Measurements from ENCODE around the gene NUP214.
A peak's percentile ranks its signal among the peaks of the same experiment; 100 is the strongest.

The NUP214 gene

GRCh38 chr9:131125288-131126058 lies at the start of gene NUP214:
TSS of gene NUP214 (plus strand) at chr9:131125586. CDS start at chr9:131125705, 119 bp downstream.
- peak; percentile 98 for DNase-seq
- in situ Hi-C loops (cut with MboI; ENCODE audit: low pct_unique_long_range_greater_than_20kb, low sequenced_read_pairs) = no loop called here

GRCh38 chr9:131076347-131077195 lies 48.8 kb upstream of the NUP214 start:
- DNase-seq = no peak
- in situ Hi-C loops (cut with MboI; ENCODE audit: low pct_unique_long_range_greater_than_20kb, low sequenced_read_pairs) = no loop called here

GRCh38 chr9:131078427-131079366 lies 46.7 kb upstream of the NUP214 start:
- DNase-seq = no peak

GRCh38 chr9:131080589-131080988 lies 44.8 kb upstream of the NUP214 start:
- in situ Hi-C loops (cut with MboI; ENCODE audit: low pct_unique_long_range_greater_than_20kb, low sequenced_read_pairs) = no loop called here
- DNase-seq = no peak

More at GRCh38 chr9:131078427-131079366, 46.7 kb upstream of the NUP214 start:
- in situ Hi-C loops (cut with MboI; ENCODE audit: low pct_unique_long_range_greater_than_20kb, low sequenced_read_pairs) = no loop called here

GRCh38 chr9:131081868-131082267 lies 43.5 kb upstream of the NUP214 start:
- DNase-seq = no peak
- in situ Hi-C loops (cut with MboI; ENCODE audit: low pct_unique_long_range_greater_than_20kb, low sequenced_read_pairs) = no loop called here

- in situ Hi-C loops (cut with MboI; ENCODE audit: low pct_unique_long_range_greater_than_20kb, low sequenced_read_pairs) = no loop called here
- no peak for DNase-seq
These were observed 42.4 kb upstream of the NUP214 start for GRCh38 chr9:131082774-131083512.

- no peak for DNase-seq
- in situ Hi-C loops (cut with MboI; ENCODE audit: low pct_unique_long_range_greater_than_20kb, low sequenced_read_pairs) = no loop called here
These were observed 40.6 kb upstream of the NUP214 start for GRCh38 chr9:131084661-131085369.

- no peak for DNase-seq
- in situ Hi-C loops (cut with MboI; ENCODE audit: low pct_unique_long_range_greater_than_20kb, low sequenced_read_pairs) = no loop called here
These were observed 39.8 kb upstream of the NUP214 start for GRCh38 chr9:131085370-131086122.

- no peak for DNase-seq
These were observed 38.0 kb upstream of the NUP214 start for GRCh38 chr9:131087354-131087893.

GRCh38 chr9:131090025-131090787 lies 35.2 kb upstream of the NUP214 start:
- no peak for DNase-seq

More at GRCh38 chr9:131087354-131087893, 38.0 kb upstream of the NUP214 start:
- in situ Hi-C loops (cut with MboI; ENCODE audit: low pct_unique_long_range_greater_than_20kb, low sequenced_read_pairs) = no loop called here

GRCh38 chr9:131091352-131091992 lies 33.9 kb upstream of the NUP214 start:
- no peak for DNase-seq
- in situ Hi-C loops (cut with MboI; ENCODE audit: low pct_unique_long_range_greater_than_20kb, low sequenced_read_pairs) = no loop called here

More at GRCh38 chr9:131090025-131090787, 35.2 kb upstream of the NUP214 start:
- in situ Hi-C loops (cut with MboI; ENCODE audit: low pct_unique_long_range_greater_than_20kb, low sequenced_read_pairs) = no loop called here

GRCh38 chr9:131092030-131092429 lies 33.4 kb upstream of the NUP214 start:
- no peak for DNase-seq
- in situ Hi-C loops (cut with MboI; ENCODE audit: low pct_unique_long_range_greater_than_20kb, low sequenced_read_pairs) = no loop called here

GRCh38 chr9:131092548-131093440 lies 32.6 kb upstream of the NUP214 start:
- in situ Hi-C loops (cut with MboI; ENCODE audit: low pct_unique_long_range_greater_than_20kb, low sequenced_read_pairs) = no loop called here
- DNase-seq = no peak

- in situ Hi-C loops (cut with MboI; ENCODE audit: low pct_unique_long_range_greater_than_20kb, low sequenced_read_pairs) = no loop called here
These were observed 31.4 kb upstream of the NUP214 start for GRCh38 chr9:131094015-131094414.

GRCh38 chr9:131094622-131095021 lies 30.8 kb upstream of the NUP214 start:
- in situ Hi-C loops (cut with MboI; ENCODE audit: low pct_unique_long_range_greater_than_20kb, low sequenced_read_pairs) = no loop called here
- no peak for DNase-seq

More at GRCh38 chr9:131094015-131094414, 31.4 kb upstream of the NUP214 start:
- DNase-seq = no peak
